HG02840 (cell line): ENCODE measurements around the gene MSI1.

ENCODE experiments used
- ATAC-seq: cut with Tn5 transposase; IDR thresholded peaks from one replicate; pipeline ENCODE4 v1.9.1; 2021; ENCODE audit warnings: mild to moderate bottlenecking, moderate library complexity, moderate number of reproducible peaks; ENCODE audit not compliant: unreplicated experiment, low FRiP score

Gene MSI1

DNA sequence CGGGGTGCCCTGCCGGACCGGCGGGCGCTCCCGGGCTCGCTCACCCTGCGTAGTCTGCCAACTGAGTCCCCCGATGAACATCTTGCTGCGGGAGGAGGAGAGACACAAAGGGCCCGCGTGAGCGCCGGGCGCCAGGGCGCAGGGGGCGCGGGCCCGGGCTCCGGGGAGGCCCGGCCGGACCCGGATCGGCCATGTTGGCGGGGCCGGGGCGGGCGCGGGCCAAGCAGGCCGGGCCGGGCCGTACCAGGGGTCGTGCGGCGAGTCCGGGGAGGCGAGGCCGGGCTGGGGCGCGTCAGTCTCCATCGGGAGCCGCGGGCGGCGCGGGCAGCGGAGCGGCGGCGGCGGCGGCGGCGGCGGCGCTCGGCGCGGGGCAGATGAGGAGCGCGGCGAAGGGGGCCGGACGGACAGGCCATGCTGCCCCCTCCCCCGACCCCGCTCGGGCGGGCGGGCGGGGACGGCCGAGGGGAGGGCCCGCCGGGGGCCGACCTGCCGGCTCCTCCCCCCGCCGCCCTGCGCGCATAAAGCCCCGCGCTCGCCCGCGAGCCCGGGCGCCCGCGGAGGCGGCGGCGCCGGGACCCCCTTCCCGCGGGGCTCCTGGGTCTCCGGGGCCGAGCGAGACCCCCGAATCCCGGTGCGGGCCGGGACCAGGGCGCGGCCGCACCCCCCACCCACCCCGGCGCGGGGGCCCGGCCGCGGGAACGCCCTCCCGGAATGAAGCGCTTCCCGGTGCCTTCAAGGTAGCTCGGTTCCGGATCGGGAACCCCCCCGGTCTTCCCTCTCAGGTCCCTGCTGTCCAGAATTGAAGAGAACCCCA, at the start of gene MSI1:
Gene MSI1 (minus strand): TSS at position 376 of the 814 bp plus-strand sequence. CDS start 73 bp downstream, at position 303.
- no peak for ATAC-seq

DNA sequence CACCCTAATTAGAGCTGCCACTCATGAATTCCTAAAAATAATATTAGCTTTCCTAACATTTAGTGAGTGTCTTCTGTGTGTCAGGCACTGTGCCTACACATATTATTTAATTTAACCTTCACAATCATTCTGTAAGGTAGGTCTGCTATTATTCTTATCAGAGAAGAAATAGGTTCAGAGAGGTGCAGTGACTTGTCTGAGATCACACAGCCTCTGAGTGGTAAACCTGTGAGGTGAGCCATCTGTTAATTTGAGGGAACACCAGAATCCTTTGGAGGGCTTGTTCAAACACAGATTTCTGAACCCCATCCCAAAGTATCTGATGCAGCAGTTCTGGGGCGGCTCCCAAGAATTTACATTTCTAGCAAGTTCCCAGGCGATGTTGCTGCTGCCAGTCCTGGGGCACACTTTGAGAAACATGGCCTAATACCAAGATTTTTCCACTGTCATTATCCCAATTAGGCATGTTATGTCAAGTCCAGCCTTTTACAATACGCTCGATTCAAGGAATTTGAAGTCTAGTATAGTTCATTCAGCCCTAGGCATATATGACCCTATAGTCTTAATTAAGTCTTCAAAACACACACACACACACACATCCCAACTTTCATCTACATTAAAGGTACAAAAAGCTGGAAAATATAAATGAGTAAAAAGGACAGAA, 49.1 kb upstream of the MSI1 start:
- no peak for ATAC-seq

DNA sequence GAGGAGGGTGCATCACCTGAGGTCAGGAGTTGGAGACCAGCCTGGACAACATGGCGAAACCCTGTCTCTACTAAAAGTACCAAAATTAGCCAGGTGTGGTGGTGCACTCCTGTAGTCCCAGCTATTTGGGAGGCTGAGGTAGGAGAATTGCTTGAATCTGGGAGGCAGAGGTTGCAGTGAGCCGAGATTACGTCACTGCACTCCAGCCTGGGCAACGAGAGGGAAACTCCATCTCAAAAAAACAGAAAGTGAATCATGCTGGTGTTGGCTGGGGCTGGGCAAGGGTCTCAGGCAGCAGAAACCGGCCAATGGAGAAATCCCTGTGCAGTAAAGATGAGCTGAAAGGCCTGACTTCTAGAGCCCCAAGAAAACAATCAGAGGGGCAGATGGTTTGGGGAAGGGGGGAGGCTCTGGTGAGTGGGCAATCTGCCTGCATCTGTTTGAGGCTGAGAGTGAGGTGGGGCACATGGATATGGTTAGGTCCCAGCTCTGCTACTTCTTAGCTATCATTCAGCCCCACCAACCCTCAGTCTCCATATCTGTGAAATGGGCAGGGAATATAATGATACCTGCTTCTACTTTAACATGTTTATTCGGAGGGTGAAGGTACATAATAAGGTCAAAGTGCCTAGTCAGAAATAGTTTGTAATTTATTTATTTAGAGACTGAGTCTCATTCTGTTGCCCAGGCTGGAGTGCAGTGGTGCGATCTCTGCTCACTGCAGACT, 47.7 kb upstream of the MSI1 start:
- ATAC-seq = no peak

DNA sequence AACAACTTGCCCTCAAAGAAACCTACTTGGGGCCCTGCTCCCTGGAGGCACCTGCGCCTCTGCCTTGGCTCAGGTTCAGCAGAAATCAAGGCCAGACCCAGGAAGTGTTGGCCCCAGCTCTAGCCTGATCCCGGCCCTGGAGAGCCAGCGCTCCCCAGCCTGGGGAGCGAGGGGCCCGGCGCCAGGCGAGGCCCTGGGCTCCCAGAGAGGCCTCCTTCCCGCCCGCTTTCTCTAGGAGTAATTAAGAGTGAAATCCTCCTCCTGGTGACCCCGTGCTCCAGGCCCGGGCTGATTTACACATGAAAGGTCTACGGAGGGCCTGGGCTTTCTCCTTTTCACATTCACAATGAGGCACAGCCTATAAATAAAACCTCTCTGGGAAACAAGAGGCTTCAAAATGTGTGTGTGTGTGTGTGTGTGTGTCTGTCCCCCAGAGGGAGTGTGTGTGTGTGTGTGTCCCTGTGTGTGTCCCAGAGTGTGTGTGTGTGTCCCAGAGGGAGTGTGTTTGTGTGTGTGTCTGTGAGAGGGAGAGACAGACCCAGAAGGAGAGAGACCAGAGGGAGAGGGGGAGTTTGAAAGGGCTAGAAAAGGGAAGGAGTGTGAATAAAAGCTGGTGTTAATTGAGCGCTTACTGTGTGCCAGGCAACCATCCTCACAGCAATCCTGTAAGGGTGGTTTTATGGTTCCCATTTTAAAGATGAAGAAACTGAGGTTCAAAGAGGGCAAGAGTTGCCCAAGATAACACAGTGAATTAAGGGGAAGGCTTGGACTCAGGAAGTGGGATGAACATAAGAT, 45.1 kb upstream of the MSI1 start:
- no peak for ATAC-seq

DNA sequence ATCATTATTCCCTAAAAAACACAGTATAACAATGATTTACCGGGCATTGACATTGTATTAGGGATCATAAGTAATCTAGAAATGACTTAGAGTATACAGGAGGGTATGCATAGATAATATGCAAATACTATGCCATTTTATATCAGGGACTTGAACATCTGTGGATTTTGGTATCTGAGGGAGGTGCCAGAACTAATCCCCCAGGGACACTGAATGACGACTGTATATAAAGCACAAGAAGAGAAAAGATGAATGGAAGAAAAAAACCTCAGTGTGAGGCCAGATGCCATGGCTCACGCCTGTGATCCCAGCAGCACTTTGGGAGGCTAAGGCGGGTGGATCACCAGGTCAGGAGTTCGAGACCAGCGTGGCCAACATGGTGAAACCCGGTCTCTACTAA, 43.5 kb upstream of the MSI1 start:
- no peak for ATAC-seq

DNA sequence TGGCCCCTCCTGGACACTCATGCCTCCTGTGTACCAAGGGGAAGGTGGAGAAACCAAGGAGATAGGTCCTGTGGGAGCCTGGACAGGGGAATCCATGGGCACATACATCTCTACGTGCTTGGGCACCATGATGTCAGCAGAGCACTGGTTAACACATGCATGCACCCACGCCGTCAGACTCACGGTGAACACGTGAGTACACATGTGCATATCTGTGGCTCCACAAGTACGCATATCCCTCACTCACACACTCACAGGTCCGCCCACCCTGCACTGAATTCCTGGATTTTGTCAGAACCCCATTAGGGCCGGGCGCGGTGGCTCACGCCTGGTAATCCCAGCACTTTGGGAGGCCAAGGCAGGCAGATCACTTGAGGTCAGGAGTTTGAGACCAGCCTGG, 39.8 kb upstream of the MSI1 start:
- ATAC-seq = no peak

DNA sequence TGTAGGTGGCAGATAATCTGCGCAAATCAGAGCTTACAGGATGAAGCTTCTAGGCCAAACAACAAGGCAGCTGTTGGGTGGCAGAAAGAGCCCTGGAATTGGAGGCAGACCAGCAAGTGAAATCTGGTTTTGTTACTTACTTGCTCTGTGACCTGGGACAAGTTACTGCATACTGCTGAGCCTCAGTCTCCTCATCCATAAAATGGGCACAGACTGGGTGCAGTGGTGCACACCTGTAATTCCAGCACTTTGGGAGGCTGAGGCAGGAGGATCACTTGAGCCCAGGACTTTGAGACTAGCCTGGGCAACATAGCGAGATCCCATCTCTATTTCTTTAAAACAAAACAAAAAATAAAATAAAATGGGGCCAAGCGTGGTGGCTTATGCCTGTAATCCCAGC, 37.6 kb upstream of the MSI1 start:
- ATAC-seq = no peak

DNA sequence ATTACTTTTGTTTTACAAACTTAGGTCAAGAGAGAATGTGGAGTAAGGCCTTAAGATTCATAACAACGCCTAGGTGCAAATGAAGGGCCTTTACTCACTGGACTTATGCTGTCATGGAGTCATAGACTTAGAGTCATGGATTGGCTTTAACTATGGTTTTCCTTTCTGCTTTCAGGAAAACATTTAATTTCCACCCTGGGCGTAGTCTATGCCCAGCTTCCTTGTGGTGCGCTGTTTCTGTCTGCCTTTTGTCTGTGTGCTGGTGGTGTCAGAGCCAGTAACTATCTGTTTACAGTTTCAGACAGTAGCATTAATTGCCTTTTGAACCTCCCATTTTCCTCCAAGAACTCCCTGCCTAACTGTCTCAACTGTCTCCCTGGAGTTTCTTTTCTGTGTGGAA, 37.1 kb upstream of the MSI1 start:
- no peak for ATAC-seq

DNA sequence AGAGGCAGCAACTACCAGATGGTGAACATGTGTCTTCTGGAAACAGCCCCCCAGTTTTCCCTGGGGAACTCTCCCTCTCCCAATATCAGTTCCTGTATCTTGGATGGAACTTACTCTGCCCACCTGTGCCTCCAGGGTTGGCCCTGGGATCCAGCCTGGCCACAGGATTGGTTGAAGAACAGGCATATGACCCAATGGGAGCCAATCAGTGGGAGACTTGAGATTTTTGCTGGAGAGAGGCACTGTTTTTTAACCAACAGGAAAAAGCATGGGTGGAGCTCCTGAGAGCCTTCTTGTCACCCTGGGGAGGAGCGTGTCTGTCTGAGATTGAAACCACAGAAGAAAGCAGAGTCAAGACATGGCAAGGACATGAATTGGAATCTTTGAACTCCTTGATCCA, 35.3 kb upstream of the MSI1 start:
- no peak for ATAC-seq

DNA sequence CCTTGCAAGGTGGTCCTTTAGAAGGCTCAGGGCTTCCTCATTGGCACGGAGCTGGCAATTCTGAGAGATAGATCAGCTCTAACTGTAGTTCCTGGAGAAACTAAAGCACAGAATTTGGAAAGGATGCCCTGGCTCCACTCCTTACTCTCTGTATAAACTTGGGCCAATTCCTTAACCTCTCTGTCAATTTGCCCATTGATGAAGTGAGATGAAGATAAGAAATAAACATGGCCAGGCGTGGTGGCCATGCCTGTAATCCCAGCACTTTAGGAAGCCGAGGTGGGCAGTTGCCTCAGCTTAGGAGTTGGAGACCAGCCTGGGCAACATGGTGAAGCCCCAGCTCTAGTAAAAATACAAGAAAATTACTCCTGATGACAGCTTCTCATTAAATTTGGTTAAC, 34.9 kb upstream of the MSI1 start:
- no peak for ATAC-seq

DNA sequence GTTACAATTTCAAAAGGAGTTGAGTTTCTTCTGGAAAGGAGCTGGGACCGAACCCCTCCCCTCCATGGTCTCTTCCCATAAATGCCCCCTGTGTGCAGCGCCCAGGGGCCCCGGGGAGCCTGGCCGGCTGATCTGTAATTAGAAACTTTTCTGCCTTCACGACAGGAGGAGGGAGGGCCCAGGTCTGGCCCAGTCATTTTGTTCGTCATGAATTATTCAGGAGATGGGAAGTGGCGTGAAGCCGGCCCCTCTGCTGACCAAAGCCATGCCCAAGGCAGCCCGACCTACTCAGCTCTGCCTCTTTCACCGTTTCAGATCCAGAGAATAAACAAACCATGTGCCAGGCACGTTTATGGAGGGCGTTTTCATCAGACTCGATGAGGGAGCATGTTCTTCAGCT, 33.3 kb upstream of the MSI1 start:
- ATAC-seq = no peak

DNA sequence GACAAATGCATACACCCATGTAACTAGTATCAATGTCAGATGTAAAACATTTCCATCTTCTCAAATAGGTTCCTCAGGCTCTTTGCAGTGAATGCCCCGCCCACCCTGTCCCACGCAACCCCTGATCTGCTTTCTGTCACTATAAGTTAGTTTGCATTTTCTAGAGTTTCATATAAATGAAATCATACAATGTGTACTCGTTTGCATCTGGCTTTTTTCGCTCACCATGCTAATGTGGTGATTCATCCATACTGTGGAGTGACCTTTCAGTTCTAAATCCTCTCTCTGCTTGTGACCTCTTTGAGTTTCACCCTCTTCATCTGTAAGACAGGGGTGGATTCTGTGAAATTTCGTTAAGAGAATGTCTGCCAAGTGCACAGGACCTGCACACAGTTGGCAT, 30.6 kb upstream of the MSI1 start:
- ATAC-seq = no peak

DNA sequence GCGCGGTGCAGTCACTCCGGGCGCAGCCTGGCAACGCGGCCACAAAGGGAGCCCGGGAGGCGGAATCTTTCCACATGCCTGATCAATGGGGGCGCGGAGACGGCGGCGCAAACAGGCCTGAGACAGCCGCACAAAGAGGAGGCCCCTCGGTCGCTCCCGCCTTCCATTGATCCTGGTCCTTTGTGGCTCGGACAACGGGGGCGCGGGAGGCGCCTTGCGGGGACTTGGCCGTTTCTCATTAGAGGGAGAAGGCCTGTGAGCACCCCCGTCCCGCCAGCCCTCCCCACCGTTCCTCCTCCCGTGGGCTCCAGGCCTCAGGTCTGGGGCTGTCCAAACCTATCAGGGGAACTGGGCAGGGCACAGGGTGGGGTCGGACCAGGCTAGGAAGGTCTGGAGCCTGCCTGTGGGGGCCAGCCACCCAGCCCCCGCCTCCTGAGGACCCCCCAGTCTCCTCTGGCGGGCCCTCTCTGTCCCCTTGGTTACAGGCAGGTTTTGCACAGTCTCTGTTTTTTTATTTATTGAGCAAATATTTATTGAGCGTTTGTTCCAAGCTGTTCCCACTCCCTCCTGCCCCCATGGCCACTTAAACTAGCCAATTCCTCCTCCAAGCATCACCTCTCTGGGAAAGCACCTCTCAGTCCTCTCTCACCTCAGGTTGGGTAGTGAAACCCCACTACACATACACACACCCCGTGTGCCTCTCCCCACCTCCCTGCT, 29.0 kb upstream of the MSI1 start:
- ATAC-seq = no peak

DNA sequence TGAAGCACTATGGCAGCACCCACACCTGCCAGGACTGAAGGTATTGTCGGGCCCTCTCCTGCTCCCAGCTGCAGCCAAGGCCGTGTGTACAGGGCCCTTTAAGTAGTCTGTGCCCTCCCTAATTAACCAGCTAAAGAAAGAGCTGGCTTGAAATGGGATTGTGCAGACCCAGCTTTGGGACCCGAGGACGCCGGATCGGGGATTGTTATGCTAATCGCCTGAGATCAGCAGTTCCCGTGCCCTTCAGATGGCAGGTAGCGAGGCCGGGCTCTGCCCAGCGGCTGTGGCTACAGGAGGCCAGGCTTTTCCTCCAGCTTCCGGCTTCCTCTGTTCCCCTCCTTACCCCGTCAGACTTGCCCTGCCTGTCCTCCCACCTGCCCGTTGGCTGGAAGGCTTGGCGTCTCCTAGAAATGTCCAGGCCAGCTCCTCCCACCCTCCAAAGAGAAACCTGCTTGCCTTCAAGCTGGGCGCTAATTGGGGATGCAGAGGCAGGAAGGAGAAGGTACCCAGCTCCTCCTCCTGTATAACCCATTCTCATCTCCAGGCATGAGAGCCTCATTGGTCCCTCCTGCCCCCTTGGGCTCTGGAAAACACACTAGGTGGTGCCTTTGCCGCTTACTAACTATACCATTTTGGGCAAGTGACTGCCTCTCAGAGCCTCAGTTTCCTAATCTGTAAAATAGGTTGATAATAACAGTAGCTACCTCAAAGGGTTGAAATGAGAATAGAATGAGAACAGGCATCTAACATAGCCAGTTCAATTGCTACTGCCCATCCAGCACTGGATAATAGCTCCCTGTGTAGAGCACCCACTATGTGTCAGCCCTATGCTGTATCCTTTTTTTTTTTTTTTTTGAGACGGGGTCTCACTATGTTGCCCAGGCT, 25.8 kb upstream of the MSI1 start:
- ATAC-seq = no peak

DNA sequence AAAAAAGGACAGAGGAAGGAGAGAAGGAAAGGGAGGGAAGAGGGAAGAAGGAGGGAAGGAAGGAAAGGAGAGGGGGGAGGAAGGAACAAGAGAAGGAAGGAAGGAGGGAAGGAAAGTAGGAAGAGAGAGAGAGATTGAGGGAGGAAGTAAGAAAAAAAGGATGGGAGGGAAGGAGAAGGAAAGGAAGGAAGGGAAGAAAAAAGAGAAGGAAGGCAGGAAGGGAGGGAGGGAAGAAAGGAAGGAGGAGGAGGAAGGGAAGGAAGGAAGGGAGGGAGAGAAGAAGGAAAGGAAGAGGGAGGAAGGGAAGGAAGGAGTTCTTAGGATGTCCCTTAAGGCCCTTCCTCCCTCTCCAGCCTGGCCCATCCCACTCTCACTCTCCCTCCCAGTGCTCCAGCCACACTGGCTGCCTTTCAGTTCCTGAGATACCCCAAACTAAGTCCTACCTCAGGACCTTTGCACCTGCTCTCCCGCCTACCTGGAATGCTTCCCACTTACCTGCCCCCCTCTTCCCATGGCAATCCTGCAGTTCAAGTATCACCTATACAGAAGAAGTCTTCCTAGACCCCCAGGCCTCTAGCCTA, 21.7 kb upstream of the MSI1 start:
- no peak for ATAC-seq

DNA sequence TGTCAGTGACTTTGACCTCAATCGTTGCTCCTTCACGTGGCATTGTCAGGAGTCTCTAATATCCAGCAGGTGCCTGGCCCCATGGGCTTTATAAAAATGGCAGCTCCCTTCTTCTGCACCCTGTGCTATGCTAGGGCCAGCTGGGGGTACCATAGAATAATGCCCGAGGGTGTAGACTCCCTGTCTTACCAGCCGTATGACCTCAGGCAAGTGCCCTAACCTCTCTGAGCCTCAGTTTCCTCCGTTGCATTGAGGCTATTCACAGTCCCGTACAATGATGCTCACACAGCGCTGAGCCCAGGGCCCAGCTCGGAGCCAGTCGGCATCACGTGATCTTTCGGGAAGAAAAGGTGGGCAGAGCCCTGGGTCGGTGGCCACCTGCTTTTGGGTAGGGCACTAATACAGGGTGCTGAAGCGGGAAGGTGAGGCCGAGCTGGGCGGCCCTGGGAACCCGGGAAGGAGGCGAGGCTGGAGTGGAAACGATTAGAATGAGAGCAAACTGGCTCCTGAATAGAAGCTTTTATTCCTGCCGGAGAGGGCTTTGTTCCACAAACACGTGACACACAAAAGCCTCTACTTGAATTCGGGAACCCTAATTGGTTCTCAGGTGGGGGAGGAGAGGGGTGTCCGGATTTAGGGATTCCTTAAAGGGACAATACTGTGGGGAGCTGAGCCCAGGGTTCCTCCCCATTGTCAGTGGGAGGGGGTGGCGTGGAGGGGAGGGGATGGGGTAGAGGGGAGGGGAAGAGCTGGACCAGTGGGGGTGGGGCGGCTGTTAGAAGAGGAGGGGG, 19.9 kb upstream of the MSI1 start:
- no peak for ATAC-seq

DNA sequence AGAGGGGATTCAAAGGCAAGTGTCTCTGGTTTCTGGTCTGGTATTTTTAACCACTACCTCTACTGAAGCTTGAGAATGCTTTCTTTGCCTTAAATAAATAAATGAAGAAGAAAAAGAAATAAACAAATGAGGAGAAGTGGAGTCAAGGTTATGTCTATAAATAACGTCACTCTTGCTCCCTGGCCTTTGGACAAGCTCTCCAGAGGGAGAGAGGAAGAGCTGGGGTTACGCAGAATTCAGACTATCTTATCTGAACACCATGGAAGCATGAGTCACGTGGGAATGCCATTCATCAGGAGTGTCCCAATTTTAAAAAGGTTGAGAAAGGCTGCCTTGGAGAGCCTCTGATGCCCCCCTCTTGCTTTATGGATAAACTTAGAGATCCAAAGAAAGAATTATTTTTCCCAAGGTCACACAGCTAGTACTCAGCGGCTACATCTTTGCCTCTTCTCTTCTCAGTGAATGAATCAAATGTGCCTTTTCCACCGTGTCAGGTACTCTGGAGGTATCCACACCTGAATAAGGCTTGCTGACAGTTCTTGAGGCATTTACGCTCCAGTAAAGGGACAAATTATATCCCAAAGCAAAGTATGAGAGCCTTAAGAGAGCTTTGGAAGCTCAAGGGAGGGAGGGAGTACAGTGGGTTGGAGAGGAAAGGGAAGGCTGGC, 12.9 kb upstream of the MSI1 start:
- no peak for ATAC-seq
